CD4-positive, alpha-beta T cell treated with Interferon gamma for 1 hour (primary cell): Measurements from ENCODE around the gene WDR82.
"Not testable (repeated sequence)": the region's sequence is repeated elsewhere in the genome, so short reads cannot be mapped to it uniquely, and the experiment has no call there.

Experiments used
- DNase-seq: peaks from one replicate; pipeline ENCODE4 v3.0.0-alpha.2; 2020

Gene WDR82

GRCh38 chr3:52288674-52289073 is 10.2 kb upstream of the WDR82 start:
- no peak for DNase-seq

DNA sequence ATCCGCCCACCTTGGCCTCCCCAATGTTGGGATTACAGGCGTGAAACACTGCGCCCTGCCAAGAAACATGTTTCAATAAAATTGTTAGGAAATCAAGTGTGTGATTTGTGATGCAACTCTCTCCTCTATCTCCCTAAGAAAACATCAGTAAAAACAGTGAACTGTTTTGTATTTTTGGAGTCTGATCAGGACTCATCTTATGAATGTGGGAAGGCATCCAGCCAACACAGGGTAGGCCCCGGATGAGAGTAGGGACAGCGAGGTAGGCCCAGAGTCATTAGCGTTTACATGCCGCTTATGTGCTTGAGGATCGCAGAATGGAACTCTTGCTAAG is 8.3 kb upstream of the WDR82 start:
- DNase-seq = no peak

GRCh38 chr3:52284051-52284450 is 5.6 kb upstream of the WDR82 start:
- DNase-seq = not testable (repeated sequence)

DNA sequence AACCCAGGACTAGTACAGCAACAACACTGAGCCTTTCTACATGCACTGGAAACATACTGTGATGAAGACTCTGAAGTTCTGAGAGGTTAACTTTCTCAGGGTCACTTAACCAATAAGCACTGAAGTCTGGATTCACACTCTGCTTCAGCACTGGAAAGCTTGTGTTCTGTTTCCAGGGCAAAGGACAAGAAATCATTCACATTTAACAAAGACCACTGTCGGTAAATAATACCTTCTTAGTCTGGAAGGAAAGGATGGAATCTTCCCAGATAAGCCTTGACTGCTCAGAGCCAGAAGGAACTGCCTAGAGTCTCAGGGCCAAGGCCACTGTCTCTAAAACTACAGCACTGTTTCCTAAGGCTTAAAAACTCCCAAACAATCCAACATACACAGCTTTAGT is 4.9 kb upstream of the WDR82 start:
- no peak for DNase-seq

DNA sequence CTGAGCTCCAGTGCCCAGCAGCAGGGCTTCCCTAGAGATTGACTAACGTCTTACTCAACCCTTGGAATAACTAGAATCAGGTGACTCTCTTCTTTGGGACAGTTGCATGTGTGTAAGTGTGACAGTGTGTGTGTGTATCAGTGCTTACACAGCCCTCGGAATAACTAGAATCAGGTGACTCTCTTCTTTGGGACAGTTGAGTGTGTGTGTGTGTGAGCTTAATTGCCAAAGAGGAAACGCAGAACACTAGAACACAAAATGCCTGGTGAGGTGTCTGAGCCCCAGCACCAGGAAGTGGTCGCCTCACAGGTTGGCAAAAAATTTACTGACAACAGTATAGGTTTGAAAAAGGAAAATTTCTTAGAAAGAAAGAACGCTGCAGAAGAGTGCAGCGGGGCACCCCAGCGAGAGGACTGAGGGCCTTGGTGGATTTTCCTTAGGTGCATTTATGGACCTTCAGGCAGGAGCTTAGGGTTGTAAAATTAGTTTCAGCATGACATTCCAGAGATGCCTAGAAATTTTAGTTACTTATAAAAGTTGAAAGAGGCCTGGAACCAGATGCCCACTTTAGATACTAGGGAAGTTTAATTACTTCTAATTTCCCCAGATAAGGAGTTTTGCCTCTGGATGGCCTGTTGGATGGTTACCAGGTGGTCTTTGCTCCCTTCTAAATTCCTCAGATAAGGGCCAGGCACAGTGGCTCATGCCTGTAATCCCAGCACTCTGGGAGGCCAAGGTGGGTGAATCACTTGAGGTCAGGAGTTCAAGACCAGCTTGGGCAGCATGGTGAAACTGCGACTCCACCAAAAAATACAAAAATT is 3.7 kb upstream of the WDR82 start:
- DNase-seq = peak; percentile 41

- no peak for DNase-seq
Observed at GRCh38 chr3:52280050-52280461, 1.6 kb upstream of the WDR82 start.

GRCh38 chr3:52279596-52279995 is 1.1 kb upstream of the WDR82 start:
- no peak for DNase-seq

- DNase-seq = peak; percentile 66
Observed at GRCh38 chr3:52277972-52278509, 408 bp downstream of the WDR82 start.

- peak; percentile 71 for DNase-seq
Observed at GRCh38 chr3:52277071-52277964, 1.1 kb downstream of the WDR82 start.

DNA sequence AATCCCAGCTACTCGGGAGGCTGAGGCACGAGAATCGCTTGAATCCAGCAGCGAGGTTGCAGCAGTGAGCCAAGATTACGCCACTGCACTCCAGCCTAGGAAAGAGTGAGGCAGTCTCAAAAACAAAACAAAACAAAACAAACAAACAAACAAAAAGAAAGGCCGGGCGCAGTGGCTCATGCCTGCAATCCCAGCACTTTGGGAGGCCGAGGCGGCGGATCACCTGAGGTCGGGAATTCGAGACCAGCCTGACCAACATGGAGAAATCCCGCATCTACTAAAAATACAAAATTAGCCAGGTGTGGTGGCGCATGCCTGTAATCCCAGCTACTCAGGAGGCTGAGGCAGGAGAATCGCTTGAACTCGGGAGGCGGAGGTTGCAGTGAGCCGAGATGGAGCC is 3.7 kb downstream of the WDR82 start:
- DNase-seq = not testable (repeated sequence)

- no peak for DNase-seq
Observed at GRCh38 chr3:52272831-52273230, 5.6 kb downstream of the WDR82 start.

- DNase-seq = not testable (repeated sequence)
Observed at GRCh38 chr3:52272172-52272571, 6.3 kb downstream of the WDR82 start.

GRCh38 chr3:52270252-52270754 is 8.1 kb downstream of the WDR82 start:
- no peak for DNase-seq

GRCh38 chr3:52269776-52270175 is 8.7 kb downstream of the WDR82 start:
- no peak for DNase-seq

- DNase-seq = peak; percentile 17
Observed at GRCh38 chr3:52268036-52268435, 10.4 kb downstream of the WDR82 start.

- DNase-seq = no peak
Observed at GRCh38 chr3:52265387-52265786, 13.1 kb downstream of the WDR82 start.

GRCh38 chr3:52262447-52262846 is 16.0 kb downstream of the WDR82 start:
- DNase-seq = no peak

- no peak for DNase-seq
Observed at GRCh38 chr3:52259448-52259847, 19.0 kb downstream of the WDR82 start.

GRCh38 chr3:52259035-52259434 is 19.4 kb downstream of the WDR82 start:
- DNase-seq = no peak

GRCh38 chr3:52257911-52258310 is 20.5 kb downstream of the WDR82 start:
- no peak for DNase-seq

GRCh38 chr3:52256622-52257021 is 21.8 kb downstream of the WDR82 start:
- DNase-seq = no peak

DNA sequence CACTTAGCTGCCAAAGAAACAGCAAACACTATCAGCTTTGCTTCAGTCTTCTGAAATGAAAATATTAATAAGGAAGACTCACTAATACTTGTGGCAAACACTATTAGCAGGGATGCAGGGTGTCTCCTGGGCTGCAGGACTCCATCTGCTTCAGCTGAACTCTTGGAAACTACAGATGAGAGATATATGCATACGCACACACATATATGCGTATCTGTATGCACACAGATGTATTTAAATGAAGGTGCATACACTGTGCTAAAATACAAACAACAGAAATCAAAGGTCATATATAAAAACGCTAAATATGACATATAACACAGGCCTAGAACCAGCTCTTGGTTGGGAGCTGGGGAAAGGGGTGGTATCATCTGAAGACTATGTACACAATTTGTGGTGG is 22.3 kb downstream of the WDR82 start:
- no peak for DNase-seq

DNA sequence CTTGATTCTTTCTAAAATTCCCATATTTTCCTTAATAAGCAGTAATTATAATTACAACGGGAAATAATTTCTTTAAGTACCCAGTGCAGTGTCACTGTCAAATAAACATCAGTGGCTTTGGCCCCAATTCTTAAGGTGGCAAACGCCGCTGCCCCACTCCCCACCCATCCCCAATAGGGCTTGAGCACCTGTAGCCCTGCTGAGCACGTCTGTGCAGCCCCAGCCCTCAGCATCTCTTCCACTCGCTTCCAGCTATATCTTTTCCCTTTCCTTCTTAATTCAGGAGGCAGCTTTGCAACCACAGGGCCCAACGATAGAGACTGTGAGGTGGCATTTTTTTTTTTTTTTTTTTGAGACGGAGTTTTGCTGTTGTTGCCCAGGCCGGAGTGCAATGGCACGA is 23.8 kb downstream of the WDR82 start:
- no peak for DNase-seq
